HG02678 (cell line): ENCODE measurements around the gene GABPB2.

Source experiments
- ATAC-seq: cut with Tn5 transposase; IDR thresholded peaks from one replicate; pipeline ENCODE4 v1.9.1; 2021; ENCODE audit warnings: mild to moderate bottlenecking, moderate library complexity; ENCODE audit not compliant: unreplicated experiment

The GABPB2 gene

GRCh38 chr1:151158326-151158725 is 87.8 kb downstream of the GABPB2 start:
- no peak for ATAC-seq

- no peak for ATAC-seq
Measured at GRCh38 chr1:151158751-151159251, 88.2 kb downstream of the GABPB2 start.

- ATAC-seq: no peak
Measured at GRCh38 chr1:151159373-151159772, 88.8 kb downstream of the GABPB2 start.

- no peak for ATAC-seq
Measured at GRCh38 chr1:151164732-151165280, 94.2 kb downstream of the GABPB2 start.

- ATAC-seq: no peak
Measured at GRCh38 chr1:151165281-151165737, 94.7 kb downstream of the GABPB2 start.

- peak; percentile 92 for ATAC-seq
Measured at GRCh38 chr1:151165738-151166504, 95.4 kb downstream of the GABPB2 start, which contains the start of the genes LYSMD1 and SCNM1. TSS of gene LYSMD1 (minus strand) at chr1:151165902. CDS start at chr1:151165258, 644 bp downstream. TSS of gene SCNM1 (plus strand) at chr1:151166144. CDS start at chr1:151166153, 9 bp downstream.

GRCh38 chr1:151166505-151166956 is 96.0 kb downstream of the GABPB2 start:
- no peak for ATAC-seq

- no peak for ATAC-seq
Measured at GRCh38 chr1:151167116-151167515, 96.6 kb downstream of the GABPB2 start.

- no peak for ATAC-seq
Measured at GRCh38 chr1:151171190-151171589, 100.6 kb downstream of the GABPB2 start.
